Smooth muscle cell (in vitro differentiated cells): Measurements from ENCODE around the gene METTL26. TPM values are rescaled to one million over a fixed set of nuclear protein-coding genes. Genes with fewer than 3 reads are reported as not detected.
A peak's percentile ranks its signal among the peaks of the same experiment; 100 is the strongest.

ENCODE experiments used
- DNase-seq: peaks from one replicate; lab custom pipeline; 2025; ENCODE audit not compliant: unreplicated experiment; lab: John Stamatoyannopoulos, UW
- H2AFZ ChIP-seq: fragments of 200-600 bp; sonication (generic); 2 replicates; pipeline ENCODE4 v1.6.0; 2016; ENCODE audit warnings: antibody characterized with exemption, low read depth, mild to moderate bottlenecking
- H3F3A ChIP-seq: fragments of 200-600 bp; sonication (generic); 2 replicates; pipeline ENCODE4 v1.6.0; 2017; ENCODE audit warnings: antibody characterized with exemption, low read depth
- H3K27ac ChIP-seq: fragments of 200-600 bp; sonication (generic); 2 replicates; pipeline ENCODE4 v1.5.1; 2016; ENCODE audit warnings: low read depth, mild to moderate bottlenecking
- H3K27me3 ChIP-seq: fragments of 200-600 bp; sonication (generic); 2 replicates; pipeline ENCODE4 v1.6.1; 2016; ENCODE audit warnings: low read depth, mild to moderate bottlenecking
- H3K36me3 ChIP-seq: fragments of 200-600 bp; sonication (generic); 2 replicates; pipeline ENCODE4 v1.5.1; 2016; ENCODE audit warnings: low read depth
- H3K4me1 ChIP-seq: fragments of 200-600 bp; sonication (generic); 2 replicates; pipeline ENCODE4 v1.5.1; 2016; ENCODE audit warnings: low read depth
- H3K4me2 ChIP-seq: fragments of 200-600 bp; sonication (generic); 2 replicates; pipeline ENCODE4 v1.6.0; 2016; ENCODE audit warnings: mild to moderate bottlenecking
- H3K4me3 ChIP-seq: fragments of 200-600 bp; sonication (generic); 2 replicates; pipeline ENCODE4 v1.5.1; 2016; ENCODE audit warnings: mild to moderate bottlenecking
- H3K79me2 ChIP-seq: fragments of 200-600 bp; sonication (generic); 2 replicates; pipeline ENCODE4 v1.6.0; 2016; ENCODE audit warnings: low read depth, mild to moderate bottlenecking
- H3K9ac ChIP-seq: fragments of 200-600 bp; sonication (generic); 2 replicates; pipeline ENCODE4 v1.6.0; 2016; ENCODE audit warnings: low read depth
- H3K9me3 ChIP-seq: fragments of 200-600 bp; sonication (generic); replicated peaks from 2 replicates; pipeline ENCODE4 v1.5.1; 2016; ENCODE audit warnings: low read depth
- H4K20me1 ChIP-seq: fragments of 200-600 bp; sonication (generic); 2 replicates; pipeline ENCODE4 v1.6.0; 2016; ENCODE audit warnings: low read depth
- WGBS: methylation state at CpG from one replicate; pipeline ENCODE4 v1.1.7; 2016; ENCODE audit warnings: low lambda C conversion rate; 5-methylcytosine and 5-hydroxymethylcytosine counted together
- polyA plus RNA-seq: library from polyadenylated mRNA; unstranded; fragments of >200 nt; fragmentation: Nextera tagmentation; extraction: Ambion mirVana; gene quantifications from 2 replicates; pipeline ENCODE4 v1.2.1, GENCODE V29; 2016
- total RNA-seq: library from RNA; depleted of rRNA; stranded (reverse); fragments of >200 nt; gene quantifications from 2 replicates; pipeline ENCODE4 v1.2.3, GENCODE V29; 2014
- TF ChIP-seq, protein P1 (sequence below): fragments of 200-600 bp; sonication (generic); IDR thresholded peaks from 2 replicates; pipeline ENCODE4 v1.5.1; 2017; ENCODE audit warnings: borderline replicate concordance, mild to moderate bottlenecking, antibody characterized with exemption; ENCODE audit not compliant: insufficient read depth, poor library complexity, severe bottlenecking

METTL26 gene
- total and polyA plus RNA-seq, 2 experiments from 2014 or later: 134 to 238 TPM

DNA sequence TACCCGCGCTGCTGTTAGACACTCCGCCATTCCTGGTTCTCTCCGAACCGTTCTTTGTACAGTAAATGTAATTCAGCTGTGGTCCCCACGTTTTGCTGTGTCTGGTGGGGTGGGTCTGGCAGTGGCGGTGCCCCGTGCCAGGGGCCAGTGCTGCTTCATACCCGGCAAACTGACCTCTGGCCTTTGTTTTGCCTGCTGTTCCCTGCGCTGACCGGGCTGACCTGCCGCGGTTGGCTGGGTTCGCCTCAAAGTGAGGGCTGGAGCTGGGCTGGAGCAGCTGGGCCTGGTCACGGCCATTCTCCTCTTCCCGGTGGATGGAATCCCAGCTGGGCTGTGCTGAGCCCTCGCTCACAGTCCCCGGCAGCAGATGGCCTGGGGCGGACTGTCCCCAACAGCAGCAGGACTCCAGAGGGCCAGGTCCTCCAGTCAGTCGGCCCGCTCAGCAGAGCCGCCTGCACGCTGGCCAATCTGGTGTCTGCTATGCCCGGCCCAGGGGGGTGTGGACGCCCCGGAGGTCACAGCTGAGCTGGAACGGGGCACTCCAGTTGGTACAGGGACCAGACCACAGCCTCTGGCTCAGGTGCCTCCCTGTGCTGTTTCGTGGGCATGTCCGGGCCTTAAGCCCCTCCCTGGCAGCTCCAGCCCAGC is 6.8 kb downstream of the METTL26 start:
- Histone ChIP-seq H3K4me1 (peaks cover 25% of the 10 kb centered on the region), H3K27me3 (no peaks in the 10 kb centered on the region), H3K9me3 (no peaks in the 10 kb centered on the region), H3K79me2 (no peaks in the 10 kb centered on the region), H3K36me3 (no peaks in the 10 kb centered on the region), H2AFZ (no peak overlapping the region), H3K9ac (no peak overlapping the region), H3K27ac (peak overlapping the region; percentile 15), H3K4me2 (peak overlapping the region; percentile 26), H4K20me1 (peaks cover 3% of the 10 kb centered on the region), H3K4me3 (no peak overlapping the region), H3F3A (peaks cover 8% of the 10 kb centered on the region)
- 68% methylated on average over 26 of the region's 29 CpGs for WGBS
- no peak for DNase-seq
- TF ChIP-seq, protein P1, sequence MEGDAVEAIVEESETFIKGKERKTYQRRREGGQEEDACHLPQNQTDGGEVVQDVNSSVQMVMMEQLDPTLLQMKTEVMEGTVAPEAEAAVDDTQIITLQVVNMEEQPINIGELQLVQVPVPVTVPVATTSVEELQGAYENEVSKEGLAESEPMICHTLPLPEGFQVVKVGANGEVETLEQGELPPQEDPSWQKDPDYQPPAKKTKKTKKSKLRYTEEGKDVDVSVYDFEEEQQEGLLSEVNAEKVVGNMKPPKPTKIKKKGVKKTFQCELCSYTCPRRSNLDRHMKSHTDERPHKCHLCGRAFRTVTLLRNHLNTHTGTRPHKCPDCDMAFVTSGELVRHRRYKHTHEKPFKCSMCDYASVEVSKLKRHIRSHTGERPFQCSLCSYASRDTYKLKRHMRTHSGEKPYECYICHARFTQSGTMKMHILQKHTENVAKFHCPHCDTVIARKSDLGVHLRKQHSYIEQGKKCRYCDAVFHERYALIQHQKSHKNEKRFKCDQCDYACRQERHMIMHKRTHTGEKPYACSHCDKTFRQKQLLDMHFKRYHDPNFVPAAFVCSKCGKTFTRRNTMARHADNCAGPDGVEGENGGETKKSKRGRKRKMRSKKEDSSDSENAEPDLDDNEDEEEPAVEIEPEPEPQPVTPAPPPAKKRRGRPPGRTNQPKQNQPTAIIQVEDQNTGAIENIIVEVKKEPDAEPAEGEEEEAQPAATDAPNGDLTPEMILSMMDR: no peak

DNA sequence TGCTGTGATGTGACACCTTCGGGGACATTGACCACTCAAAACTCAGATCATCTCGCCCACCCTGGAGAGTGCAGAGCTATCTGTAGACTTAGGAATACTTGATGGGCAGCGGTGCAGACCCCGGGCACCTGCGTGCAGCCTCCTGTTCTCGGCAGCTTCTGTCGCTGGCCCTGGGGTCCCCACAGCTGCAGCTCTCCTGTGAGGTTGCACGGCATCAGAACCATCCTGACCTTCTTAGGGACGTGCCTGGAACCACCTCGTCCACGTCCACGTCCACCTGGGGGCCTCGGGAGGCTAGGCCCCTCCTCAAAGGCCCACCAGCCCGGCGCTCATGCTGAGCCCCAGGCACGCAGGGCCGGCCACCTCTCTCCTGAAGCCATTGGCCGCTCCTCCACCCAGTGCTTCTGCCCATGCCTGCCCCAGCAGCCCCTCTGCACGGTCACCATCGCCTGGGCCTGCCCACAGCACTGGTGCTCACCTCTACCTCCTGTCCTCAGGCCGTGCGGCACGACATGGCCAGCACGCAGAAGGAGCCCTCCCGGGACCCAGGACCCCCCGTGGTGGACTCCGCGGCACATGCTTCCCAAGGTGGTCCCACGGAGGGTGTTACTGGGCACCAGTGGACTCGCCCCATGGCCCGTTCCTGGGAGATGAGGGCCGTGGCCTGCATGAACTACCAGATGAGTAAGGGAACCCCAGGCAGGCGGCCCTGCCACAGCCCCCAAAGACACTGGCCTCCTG is 7.6 kb downstream of the METTL26 start:
- WGBS: 96% methylated on average over 33 of the region's 33 CpGs
- Histone ChIP-seq H2AFZ (no peak overlapping the region), H3K9ac (no peak overlapping the region), H3K4me3 (no peak overlapping the region), H3F3A (peaks cover 8% of the 10 kb centered on the region), H3K27me3 (no peaks in the 10 kb centered on the region), H3K9me3 (no peaks in the 10 kb centered on the region), H3K4me1 (peaks cover 25% of the 10 kb centered on the region), H3K79me2 (no peaks in the 10 kb centered on the region), H4K20me1 (no peaks in the 10 kb centered on the region), H3K36me3 (no peaks in the 10 kb centered on the region), H3K27ac (no peak overlapping the region), H3K4me2 (no peak overlapping the region)
- TF ChIP-seq, protein P1: no peak
- DNase-seq: no peak

DNA sequence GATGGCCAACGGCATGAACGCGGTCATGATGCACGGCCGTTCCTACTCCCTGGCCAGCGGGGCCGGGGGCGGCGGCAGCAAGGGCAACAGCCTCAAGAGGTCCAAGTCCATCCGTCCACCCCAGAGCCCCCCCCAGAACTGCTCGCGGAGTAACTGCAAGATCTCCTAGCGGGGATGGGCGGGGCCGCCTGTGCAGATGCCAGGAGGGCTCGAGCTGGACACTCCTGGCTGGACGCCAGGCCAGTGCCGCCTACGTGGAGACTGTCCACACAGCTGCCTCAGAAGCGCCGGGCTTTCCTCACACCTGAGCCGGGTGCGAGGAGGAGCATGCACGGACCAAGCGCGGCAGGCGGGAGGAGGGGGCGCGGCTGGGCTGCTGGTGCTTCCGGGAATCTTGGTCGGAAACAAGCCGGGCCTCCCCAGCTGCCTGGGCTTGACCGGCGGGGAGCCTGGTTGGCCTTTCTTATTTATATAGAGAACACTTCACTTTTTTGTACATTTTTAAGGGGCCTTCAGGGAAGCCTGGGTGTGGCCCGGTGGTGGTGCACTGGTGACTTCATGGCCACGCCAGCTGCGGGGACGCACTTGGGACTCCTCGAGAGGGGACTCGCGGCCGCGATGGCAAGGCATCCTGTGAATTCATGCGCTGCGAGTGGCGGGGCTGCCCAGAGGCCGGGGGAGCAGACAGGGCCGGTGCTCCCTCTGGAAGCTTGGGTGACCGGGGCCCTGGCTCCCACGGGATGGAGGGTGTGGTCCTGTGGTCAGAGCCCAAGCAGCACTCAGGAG is 8.5 kb downstream of the METTL26 start:
- Histone ChIP-seq H4K20me1 (no peaks in the 10 kb centered on the region), H3F3A (peaks cover 8% of the 10 kb centered on the region), H3K79me2 (no peaks in the 10 kb centered on the region), H3K4me1 (peaks cover 25% of the 10 kb centered on the region), H3K4me3 (no peak overlapping the region), H3K9ac (no peak overlapping the region), H3K36me3 (no peaks in the 10 kb centered on the region), H3K27ac (peak overlapping the region; percentile 96), H3K4me2 (peak overlapping the region; percentile 59), H3K9me3 (no peaks in the 10 kb centered on the region), H2AFZ (no peak overlapping the region), H3K27me3 (no peaks in the 10 kb centered on the region)
- no peak for DNase-seq
- 94% methylated on average over 50 of the region's 50 CpGs for WGBS
- TF ChIP-seq, protein P1: no peak
